ENCODE measurements around the gene GSX1.

The GSX1 gene

DNA sequence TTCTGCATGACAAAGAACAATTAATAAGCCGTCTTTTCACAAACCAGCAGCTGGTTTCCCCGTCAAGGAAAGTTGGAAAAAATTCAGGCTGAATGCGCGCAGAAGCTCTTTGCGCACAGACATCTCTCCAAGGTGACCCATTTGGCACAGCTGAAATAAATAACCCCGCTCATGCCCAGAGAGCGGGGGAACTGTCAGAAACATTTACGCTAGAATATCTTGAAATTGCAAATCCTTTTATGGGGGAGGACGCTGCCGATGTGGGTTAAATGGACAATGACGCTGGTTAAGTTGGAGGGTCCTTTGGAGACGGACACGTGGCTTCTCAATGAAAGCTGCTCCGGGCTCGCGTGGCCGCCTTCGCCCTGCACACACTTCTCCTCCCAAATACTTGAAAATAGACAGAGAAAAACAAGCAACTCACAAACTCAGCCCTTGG is 30.6 kb downstream of the GSX1 start:
- TF ChIP-seq, protein P1, sequence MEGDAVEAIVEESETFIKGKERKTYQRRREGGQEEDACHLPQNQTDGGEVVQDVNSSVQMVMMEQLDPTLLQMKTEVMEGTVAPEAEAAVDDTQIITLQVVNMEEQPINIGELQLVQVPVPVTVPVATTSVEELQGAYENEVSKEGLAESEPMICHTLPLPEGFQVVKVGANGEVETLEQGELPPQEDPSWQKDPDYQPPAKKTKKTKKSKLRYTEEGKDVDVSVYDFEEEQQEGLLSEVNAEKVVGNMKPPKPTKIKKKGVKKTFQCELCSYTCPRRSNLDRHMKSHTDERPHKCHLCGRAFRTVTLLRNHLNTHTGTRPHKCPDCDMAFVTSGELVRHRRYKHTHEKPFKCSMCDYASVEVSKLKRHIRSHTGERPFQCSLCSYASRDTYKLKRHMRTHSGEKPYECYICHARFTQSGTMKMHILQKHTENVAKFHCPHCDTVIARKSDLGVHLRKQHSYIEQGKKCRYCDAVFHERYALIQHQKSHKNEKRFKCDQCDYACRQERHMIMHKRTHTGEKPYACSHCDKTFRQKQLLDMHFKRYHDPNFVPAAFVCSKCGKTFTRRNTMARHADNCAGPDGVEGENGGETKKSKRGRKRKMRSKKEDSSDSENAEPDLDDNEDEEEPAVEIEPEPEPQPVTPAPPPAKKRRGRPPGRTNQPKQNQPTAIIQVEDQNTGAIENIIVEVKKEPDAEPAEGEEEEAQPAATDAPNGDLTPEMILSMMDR (IDR thresholded peaks at IDR 0.05; ENCODE audit: extremely low read depth, missing control alignments): no peak
- DNase-seq (ENCODE audit: low spot score): no peak

DNA sequence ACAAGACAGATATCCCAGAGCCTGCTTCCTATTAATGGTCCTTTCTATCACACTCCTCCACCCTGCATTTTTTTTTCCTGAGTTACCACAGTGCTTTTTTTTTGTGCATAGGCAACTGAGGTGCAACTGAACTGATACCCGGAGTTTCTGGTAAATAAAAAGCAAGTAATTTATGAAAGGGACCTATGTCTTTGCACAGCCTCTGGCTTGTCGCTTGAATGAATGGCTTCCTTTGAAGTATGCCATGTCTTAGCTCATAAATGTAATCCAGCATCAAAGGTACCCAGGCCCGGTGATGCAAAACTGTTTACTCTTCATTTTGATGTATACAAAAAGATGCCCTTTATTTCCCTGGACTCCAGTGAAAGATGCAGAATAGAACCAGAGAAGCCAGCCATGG is 31.8 kb downstream of the GSX1 start:
- TF ChIP-seq, protein P1 (IDR thresholded peaks at IDR 0.05; ENCODE audit: extremely low read depth, missing control alignments): no peak
- DNase-seq (ENCODE audit: low spot score): no peak

DNA sequence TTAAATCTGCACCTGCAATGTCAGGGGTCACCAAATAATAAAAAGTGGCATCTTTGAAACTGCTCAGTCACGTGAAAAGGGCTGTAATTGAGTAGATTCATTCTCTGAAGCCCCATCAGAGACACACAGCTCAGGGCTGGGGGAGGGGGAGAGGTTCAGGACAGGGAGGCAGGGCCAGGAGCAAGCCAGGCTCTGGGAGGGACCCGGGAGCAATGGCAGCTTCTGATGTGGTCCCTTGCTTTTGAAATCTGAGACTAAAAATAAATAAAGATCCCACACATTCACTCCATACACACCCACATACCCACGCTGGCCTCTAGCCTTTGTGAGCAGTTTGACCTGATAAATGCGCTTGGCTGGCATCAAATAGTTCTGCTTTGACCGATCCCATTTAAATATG is 32.8 kb downstream of the GSX1 start:
- TF ChIP-seq, protein P1 (IDR thresholded peaks at IDR 0.05; ENCODE audit: extremely low read depth, missing control alignments): no peak
- no peak for DNase-seq (ENCODE audit: low spot score)

DNA sequence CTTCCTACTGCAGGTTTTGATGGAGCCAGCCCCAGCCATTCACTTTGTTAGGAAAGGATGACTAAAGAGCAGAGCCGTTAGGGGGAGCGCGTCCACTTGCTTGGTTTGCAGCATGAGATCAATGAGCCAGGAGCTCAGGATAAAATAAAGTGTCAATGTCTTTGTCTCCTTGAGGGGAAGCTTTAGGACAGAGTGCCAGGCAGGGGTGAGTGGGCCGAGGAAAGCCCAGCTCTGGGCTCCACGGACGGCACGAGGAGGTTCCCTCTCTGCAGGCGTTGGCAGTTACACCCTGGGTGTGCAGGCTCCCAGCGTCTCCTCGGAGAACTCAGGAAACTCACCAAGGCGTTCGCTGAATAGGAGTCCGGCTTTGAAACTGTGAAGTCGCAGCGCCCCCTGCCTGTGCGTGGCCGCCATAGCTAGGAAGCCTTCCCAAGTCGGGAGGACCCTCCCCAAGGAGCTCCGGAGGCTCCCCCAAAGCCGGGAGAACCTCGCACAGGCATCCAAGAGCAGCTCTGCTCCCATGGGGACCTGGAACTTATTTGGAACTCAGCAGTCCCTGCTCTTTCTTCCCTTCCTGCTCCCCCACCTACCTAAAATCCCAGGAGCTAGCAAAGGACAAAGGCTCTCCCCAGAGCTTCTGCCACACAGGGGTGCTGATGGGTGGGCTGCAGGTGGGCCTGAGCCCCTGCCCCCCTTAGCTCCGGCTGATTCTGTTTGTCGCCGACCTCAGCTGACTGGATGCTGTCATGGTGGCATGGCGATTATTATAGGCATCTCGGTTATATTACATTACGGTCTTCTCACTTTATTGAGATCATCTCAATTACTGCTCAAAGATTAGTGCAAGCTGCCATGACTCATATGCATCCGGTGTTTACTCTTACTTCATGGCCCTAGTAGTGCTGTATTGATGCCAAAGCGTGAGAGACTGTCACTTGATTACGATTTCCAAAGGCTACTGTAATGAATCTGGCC is 34.4 kb downstream of the GSX1 start:
- DNase-seq (ENCODE audit: low spot score): peak; percentile 85
- TF ChIP-seq, protein P1 (IDR thresholded peaks at IDR 0.05; ENCODE audit: extremely low read depth, missing control alignments): peak; percentile 92

DNA sequence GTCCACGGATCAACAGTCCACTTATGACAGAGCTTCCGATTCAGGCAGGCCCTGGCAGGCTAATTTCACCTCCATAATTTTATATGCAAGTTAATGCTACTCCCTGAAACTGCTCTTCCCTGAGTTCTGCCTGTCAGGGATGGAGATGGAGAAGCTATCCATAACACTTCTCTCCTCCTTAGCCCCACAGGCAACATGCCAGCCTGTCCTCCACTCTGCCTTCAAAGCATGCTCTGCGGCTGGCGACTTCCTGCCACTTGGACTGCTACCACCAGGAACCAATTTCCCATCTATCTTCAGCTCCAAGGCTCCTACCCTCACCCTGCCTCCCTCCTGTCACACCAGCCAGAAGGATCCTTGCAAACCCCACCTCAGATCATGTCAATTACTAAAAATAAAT is 35.4 kb downstream of the GSX1 start:
- no peak for DNase-seq (ENCODE audit: low spot score)
- TF ChIP-seq, protein P1 (IDR thresholded peaks at IDR 0.05; ENCODE audit: extremely low read depth, missing control alignments): no peak

DNA sequence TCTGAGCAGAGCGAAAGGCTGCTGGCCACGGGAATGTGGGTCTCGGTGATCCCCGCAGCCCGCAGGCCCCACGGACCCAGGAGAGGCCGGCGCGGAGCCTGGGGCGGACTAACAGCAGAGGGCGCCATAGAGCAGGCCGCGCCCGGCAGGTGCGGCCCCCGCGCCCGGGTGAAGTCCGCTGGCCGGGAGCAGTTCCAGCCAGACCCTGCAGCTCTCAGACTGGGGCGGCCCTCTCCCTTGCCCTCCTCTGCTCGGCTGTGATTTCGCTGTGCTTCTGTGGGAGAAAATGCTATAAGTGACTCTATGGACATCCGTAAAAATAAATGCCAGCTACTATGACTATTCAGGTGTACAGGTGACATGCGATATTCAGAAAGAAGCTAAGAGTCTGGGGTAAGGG is 37.7 kb downstream of the GSX1 start:
- TF ChIP-seq, protein P1 (IDR thresholded peaks at IDR 0.05; ENCODE audit: extremely low read depth, missing control alignments): peak; percentile 91
- DNase-seq (ENCODE audit: low spot score): peak; percentile 82

DNA sequence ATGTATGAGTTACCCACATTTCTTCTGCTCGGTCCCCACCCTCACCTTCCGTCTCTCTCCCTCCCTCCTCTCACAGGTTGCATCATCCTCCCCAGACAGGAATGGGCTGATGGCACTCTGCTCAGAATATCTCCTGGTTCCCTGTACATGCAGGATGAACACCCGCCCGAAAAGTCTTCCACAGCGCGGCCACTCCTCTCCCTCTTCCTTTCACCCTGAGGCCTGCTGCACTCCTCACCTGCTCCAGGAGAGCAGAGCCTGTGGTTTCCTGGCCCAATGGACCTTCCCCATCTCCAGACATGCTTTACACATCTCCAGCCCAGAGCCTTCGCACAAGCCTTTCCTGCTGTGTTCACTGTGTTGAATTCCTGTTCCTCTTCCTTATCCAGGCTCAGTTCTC is 40.9 kb downstream of the GSX1 start:
- TF ChIP-seq, protein P1 (IDR thresholded peaks at IDR 0.05; ENCODE audit: extremely low read depth, missing control alignments): no peak
- no peak for DNase-seq (ENCODE audit: low spot score)

Data from GM20000 (cell line).